GM12801 (cell line): ENCODE results near the gene TRIM14.

Source experiments
- TF ChIP-seq, protein P1 (sequence below): IDR thresholded peaks from one replicate; pipeline ENCODE4 v1.5.1; 2011; ENCODE audit warnings: control low read depth; ENCODE audit not compliant: insufficient read length; ENCODE audit errors: extremely low read depth

TRIM14 gene

GRCh38 chr9:98021306-98022040 lies 97.5 kb downstream of the TRIM14 start:
- TF ChIP-seq, protein P1, sequence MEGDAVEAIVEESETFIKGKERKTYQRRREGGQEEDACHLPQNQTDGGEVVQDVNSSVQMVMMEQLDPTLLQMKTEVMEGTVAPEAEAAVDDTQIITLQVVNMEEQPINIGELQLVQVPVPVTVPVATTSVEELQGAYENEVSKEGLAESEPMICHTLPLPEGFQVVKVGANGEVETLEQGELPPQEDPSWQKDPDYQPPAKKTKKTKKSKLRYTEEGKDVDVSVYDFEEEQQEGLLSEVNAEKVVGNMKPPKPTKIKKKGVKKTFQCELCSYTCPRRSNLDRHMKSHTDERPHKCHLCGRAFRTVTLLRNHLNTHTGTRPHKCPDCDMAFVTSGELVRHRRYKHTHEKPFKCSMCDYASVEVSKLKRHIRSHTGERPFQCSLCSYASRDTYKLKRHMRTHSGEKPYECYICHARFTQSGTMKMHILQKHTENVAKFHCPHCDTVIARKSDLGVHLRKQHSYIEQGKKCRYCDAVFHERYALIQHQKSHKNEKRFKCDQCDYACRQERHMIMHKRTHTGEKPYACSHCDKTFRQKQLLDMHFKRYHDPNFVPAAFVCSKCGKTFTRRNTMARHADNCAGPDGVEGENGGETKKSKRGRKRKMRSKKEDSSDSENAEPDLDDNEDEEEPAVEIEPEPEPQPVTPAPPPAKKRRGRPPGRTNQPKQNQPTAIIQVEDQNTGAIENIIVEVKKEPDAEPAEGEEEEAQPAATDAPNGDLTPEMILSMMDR, result no peak

DNA sequence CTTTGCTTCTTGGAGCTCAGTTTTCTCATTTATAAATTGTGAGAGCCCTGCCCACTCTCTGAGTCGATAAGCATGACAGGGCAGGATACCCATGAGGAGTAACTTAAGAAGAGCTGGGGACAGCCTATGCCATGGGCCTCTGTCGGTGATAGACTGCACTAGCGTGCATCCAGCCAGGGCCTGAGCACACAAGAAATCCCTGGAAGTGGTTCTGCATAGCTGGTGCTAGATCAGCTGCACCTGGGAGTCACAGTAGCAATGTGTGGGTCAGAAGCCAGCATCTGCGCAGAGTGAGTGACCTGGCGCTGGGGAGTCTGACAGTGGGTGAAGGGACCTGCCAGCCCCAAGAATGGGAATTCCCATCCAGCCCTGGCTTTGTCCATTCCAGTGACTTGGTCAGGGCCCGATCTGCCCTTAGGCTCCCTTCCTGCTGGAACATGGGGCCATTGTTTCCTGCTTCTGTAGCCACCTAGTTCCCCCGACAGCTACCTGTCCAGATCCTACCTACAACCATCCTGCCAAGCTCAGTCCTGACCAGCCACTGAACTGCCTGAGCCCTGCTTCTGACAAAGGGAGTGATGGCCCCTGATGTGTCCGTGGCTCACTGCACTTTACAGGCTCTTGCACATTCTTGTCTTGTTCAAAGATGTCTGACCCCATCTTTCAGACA lies 98.4 kb downstream of the TRIM14 start:
- TF ChIP-seq, protein P1, result no peak
